AG04450 (cell line): Measurements from ENCODE around the gene STXBP6. TPM values are rescaled to one million over a fixed set of nuclear protein-coding genes. Genes with fewer than 3 reads are reported as not detected.

ENCODE experiments used
- CTCF ChIA-PET: fragments of 300-600, 350-600 bp; formaldehyde crosslinking; extraction: SDS; loops from one replicate; lab custom pipeline; 2022; ENCODE audit warnings: antibody characterized with exemption, inconsistent platforms; lab: Charles Lee
- POLR2A ChIA-PET: fragments of 350-600 bp; formaldehyde crosslinking; extraction: SDS; loops from one replicate; lab custom pipeline; 2021; ENCODE audit warnings: antibody characterized with exemption, inconsistent platforms; lab: Yijun Ruan, JAX
- DNase-seq: peaks from one replicate; pipeline ENCODE4 v3.0.0-alpha.2; 2011; ENCODE audit warnings: low read depth, low spot score
- H3K27ac ChIP-seq: one replicate; pipeline ENCODE4 v1.5.1; 2012; ENCODE audit warnings: low read depth, low read length, control low read depth
- H3K27me3 ChIP-seq: one replicate; pipeline ENCODE4 v1.6.0; 2012; ENCODE audit warnings: low read length; ENCODE audit not compliant: control insufficient read depth, insufficient read depth
- H3K4me3 ChIP-seq: 2 replicates; pipeline ENCODE4 v1.5.1; 2011; ENCODE audit warnings: mild to moderate bottlenecking, low read depth, low read length, control low read depth
- H3K9me3 ChIP-seq: 2 replicates; pipeline ENCODE4 v1.5.1; 2012; ENCODE audit warnings: low read length; ENCODE audit not compliant: control insufficient read depth, insufficient read depth
- polyA plus RNA-seq: library from polyadenylated mRNA; depleted of rRNA; stranded (reverse); fragments of >200 nt; gene quantifications from 2 replicates; pipeline ENCODE4 v1.2.3, GENCODE V29; 2011
- TF ChIP-seq, protein P1 (sequence below): IDR thresholded peaks from 2 replicates; pipeline ENCODE4 v1.5.1; 2011; ENCODE audit warnings: low read depth, low read length, control low read depth, inconsistent platforms

The STXBP6 gene
- polyA plus RNA-seq, 1 experiment, result 0.16 TPM

DNA sequence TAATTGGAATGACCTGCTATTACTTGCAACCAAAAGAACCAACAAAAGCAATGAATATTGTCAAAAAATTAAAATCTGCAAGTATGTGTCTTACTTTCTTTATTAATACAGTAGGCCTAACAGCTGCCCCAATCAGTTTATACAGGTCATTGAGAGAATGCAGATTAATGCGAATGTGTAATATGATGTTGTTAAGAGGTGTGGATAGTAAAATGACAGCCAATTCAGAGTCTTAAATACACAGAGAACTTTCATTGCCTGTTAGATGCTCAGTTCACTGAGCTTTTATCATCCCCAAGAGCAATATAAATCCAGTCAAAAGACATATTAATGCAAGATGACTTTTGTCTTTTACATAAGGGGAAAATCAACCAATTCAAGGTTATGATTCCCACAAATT lies 58.7 kb downstream of the STXBP6 start:
- ChIA-PET CTCF (no interaction called here), POLR2A (no interaction called here)
- Histone ChIP-seq H3K27ac (no peak overlapping the region), H3K4me3 (no peak overlapping the region), H3K9me3 (no peaks in the 10 kb centered on the region), H3K27me3 (peaks cover 2% of the 10 kb centered on the region)
- TF ChIP-seq, protein P1, sequence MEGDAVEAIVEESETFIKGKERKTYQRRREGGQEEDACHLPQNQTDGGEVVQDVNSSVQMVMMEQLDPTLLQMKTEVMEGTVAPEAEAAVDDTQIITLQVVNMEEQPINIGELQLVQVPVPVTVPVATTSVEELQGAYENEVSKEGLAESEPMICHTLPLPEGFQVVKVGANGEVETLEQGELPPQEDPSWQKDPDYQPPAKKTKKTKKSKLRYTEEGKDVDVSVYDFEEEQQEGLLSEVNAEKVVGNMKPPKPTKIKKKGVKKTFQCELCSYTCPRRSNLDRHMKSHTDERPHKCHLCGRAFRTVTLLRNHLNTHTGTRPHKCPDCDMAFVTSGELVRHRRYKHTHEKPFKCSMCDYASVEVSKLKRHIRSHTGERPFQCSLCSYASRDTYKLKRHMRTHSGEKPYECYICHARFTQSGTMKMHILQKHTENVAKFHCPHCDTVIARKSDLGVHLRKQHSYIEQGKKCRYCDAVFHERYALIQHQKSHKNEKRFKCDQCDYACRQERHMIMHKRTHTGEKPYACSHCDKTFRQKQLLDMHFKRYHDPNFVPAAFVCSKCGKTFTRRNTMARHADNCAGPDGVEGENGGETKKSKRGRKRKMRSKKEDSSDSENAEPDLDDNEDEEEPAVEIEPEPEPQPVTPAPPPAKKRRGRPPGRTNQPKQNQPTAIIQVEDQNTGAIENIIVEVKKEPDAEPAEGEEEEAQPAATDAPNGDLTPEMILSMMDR, result no peak
- DNase-seq, result no peak

GRCh38 chr14:24990773-24991172 lies 59.2 kb downstream of the STXBP6 start:
- no peaks in the 10 kb centered on the region for H3K9me3 ChIP-seq
- TF ChIP-seq, protein P1, result no peak
- CTCF ChIA-PET, result interaction anchor here (0.7 kb wide), 1 partner anchor 180 kb away, joined by 4 read pairs; no protein-coding TSS in a partner anchor
- POLR2A ChIA-PET, result interaction anchor here (0.6 kb wide), 1 partner anchor 64 kb away, joined by 3 read pairs; no protein-coding TSS in a partner anchor
- H3K4me3 ChIP-seq, result no peak overlapping the region
- no peak for DNase-seq
- no peak overlapping the region for H3K27ac ChIP-seq
- H3K27me3 ChIP-seq, result peaks cover 2% of the 10 kb centered on the region

- H3K27me3 ChIP-seq, result peaks cover 7% of the 10 kb centered on the region
- ChIA-PET CTCF (interaction anchor here (0.7 kb wide), 1 partner anchor 179 kb away, joined by 4 read pairs; no protein-coding TSS in a partner anchor), POLR2A (no interaction called here)
- no peak overlapping the region for H3K4me3 ChIP-seq
- TF ChIP-seq, protein P1, result no peak
- H3K9me3 ChIP-seq, result no peaks in the 10 kb centered on the region
- DNase-seq, result no peak
- no peak overlapping the region for H3K27ac ChIP-seq
Observed at GRCh38 chr14:24990050-24990449, 59.9 kb downstream of the STXBP6 start.

DNA sequence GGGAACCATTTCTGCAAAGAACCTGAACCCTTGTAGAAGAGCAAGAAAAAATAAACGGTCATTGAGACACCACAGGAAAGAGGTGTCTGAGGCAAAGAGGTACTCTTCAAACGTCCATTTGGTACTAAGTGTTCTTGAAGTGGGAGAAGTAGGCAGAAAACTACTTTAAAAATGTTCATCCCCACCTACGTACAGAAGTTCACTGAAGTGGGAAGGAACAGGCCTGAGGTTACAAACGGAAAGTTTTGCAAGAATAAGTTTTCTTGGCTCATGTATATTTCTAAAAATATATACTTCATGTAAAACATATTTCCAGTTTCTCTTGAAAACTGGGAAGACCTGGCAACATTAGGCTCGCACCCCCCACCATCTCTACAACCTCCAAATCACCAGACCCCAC lies 61.2 kb downstream of the STXBP6 start:
- CTCF ChIA-PET, result no interaction called here
- H3K27ac ChIP-seq, result no peak overlapping the region
- TF ChIP-seq, protein P1, result no peak
- no peak for DNase-seq
- POLR2A ChIA-PET, result no interaction called here
- peaks cover 7% of the 10 kb centered on the region for H3K27me3 ChIP-seq
- H3K9me3 ChIP-seq, result no peaks in the 10 kb centered on the region
- no peak overlapping the region for H3K4me3 ChIP-seq

DNA sequence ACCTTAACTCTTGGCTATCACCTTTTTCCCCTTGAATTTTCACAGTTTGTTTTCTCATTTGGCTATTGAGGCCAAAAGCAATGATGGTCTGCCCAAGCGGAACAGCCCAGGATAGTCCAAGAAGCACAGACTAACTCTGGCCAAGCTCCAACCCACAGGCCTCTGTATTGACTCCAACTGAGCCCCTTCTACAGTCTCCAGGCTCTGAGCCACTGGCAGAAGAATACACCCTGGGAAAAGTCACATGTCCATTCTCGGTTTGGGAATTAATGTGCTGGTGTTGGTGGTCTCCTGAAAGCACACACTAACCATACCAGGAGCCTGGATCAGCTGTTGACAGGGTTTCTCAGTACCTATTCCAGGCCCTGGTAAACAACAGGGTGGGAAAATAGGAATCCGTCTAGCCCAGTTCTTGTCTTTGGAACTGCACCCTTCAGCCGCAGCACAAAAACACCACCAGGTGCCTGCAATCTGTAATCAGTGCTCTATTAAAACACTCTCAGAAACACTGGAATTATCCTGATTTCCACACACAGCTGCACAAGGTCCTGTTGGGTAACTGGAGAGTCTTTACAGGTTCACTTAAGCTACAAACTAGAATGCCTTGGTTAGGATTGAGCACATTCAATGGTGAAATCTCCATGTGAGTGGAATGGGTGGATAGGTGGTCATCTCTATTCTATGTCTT lies 63.6 kb downstream of the STXBP6 start:
- TF ChIP-seq, protein P1, result no peak
- POLR2A ChIA-PET, result no interaction called here
- no peak for DNase-seq

More for the DNA sequence above, 63.6 kb downstream of the STXBP6 start:
- Histone ChIP-seq H3K27ac (no peak overlapping the region), H3K4me3 (no peak overlapping the region), H3K9me3 (no peaks in the 10 kb centered on the region), H3K27me3 (peaks cover 7% of the 10 kb centered on the region)
- CTCF ChIA-PET, result no interaction called here
